SK-N-SH (cell line): ENCODE measurements around the gene PHLDA3. TPM values are rescaled to one million over a fixed set of nuclear protein-coding genes. Genes with fewer than 3 reads are reported as not detected.

Source experiments
- CTCF ChIA-PET: fragments of 300-600, 350-600 bp; formaldehyde crosslinking; extraction: SDS; loops from one replicate; lab custom pipeline; 2021; lab: Yijun Ruan, JAX
- POLR2A ChIA-PET: fragments of 350-600 bp; sonication (Branson Sonifier 250); formaldehyde crosslinking; extraction: SDS; loops from one replicate; lab custom pipeline; 2020; ENCODE audit warnings: antibody characterized with exemption, inconsistent platforms; lab: Yijun Ruan, JAX
- DNase-seq: peaks from one replicate; pipeline ENCODE4 v3.0.0; 2012
- H2AFZ ChIP-seq: fragments of 200-600 bp; sonication (generic); 2 replicates; pipeline ENCODE4 v1.8.1; 2016; ENCODE audit warnings: antibody characterized with exemption, mild to moderate bottlenecking, low read depth
- H3F3A ChIP-seq: fragments of 200-600 bp; sonication (generic); replicated peaks from 2 replicates; pipeline ENCODE3; 2016; ENCODE audit warnings: antibody characterized with exemption, mild to moderate bottlenecking; ENCODE audit not compliant: insufficient read depth
- H3K27ac ChIP-seq, 2 experiments: fragments of 200-500 bp in 1 of 2; fragments of 200-600 bp in 1 of 2; sonication (Bioruptor generic) in 1 of 2; sonication (generic), shearing (Covaris generic) in 1 of 2; 2 replicates each; pipeline versions ENCODE4 v1.5.1 to v1.6.1; 2014 to 2016; ENCODE audit warnings: low read depth in 2 of 2, inconsistent platforms in 1 of 2, low read length in 1 of 2, mild to moderate bottlenecking in 1 of 2, mixed read lengths in 1 of 2
- H3K27me3 ChIP-seq: fragments of 200-600 bp; sonication (generic), shearing (Covaris generic); 2 replicates; pipeline ENCODE4 v1.6.1; 2016; ENCODE audit warnings: mixed run types; ENCODE audit not compliant: insufficient read depth
- H3K36me3 ChIP-seq, 2 experiments: fragments of 200-500 bp in 1 of 2; fragments of 200-600 bp in 1 of 2; sonication (Bioruptor generic) in 1 of 2; sonication (generic) in 1 of 2; replicated peaks in 1 of 2; 2 replicates each; pipeline versions ENCODE3 to v1.5.1; 2014 to 2016; ENCODE audit warnings: low read length in 1 of 2, mild to moderate bottlenecking in 1 of 2; ENCODE audit not compliant: insufficient read depth in 2 of 2, control insufficient read depth in 1 of 2
- H3K4me1 ChIP-seq, 2 experiments: fragments of 200-500 bp in 1 of 2; fragments of 200-600 bp in 1 of 2; sonication (Bioruptor generic) in 1 of 2; sonication (generic), shearing (Covaris generic) in 1 of 2; 2 replicates each; pipeline versions ENCODE4 v1.5.1 to v1.6.1; 2014 to 2016; ENCODE audit warnings: low read depth in 1 of 2, low read length in 1 of 2, mixed run types in 1 of 2; ENCODE audit not compliant: insufficient read depth in 2 of 2, control insufficient read depth in 1 of 2
- H3K4me2 ChIP-seq: fragments of 200-600 bp; sonication (generic), shearing (Covaris generic); 2 replicates; pipeline ENCODE4 v1.6.1; 2017; ENCODE audit warnings: mixed run types
- H3K4me3 ChIP-seq, 2 experiments: fragments of 200-500 bp in 1 of 2; fragments of 200-600 bp in 1 of 2; sonication (Bioruptor generic) in 1 of 2; sonication (generic), shearing (Covaris generic) in 1 of 2; 2 replicates each; pipeline versions ENCODE4 v1.5.1 to v1.8.1; 2014 to 2016; ENCODE audit warnings: low read depth in 2 of 2, inconsistent platforms in 1 of 2, low read length in 1 of 2, mild to moderate bottlenecking in 1 of 2, mixed read lengths in 1 of 2, moderate library complexity in 1 of 2
- H3K79me2 ChIP-seq: fragments of 200-600 bp; sonication (generic); 2 replicates; pipeline ENCODE4 v1.8.1; 2017; ENCODE audit warnings: mild to moderate bottlenecking; ENCODE audit not compliant: insufficient read depth
- H3K9ac ChIP-seq: fragments of 200-600 bp; sonication (generic); 2 replicates; pipeline ENCODE4 v1.6.1; 2017; ENCODE audit warnings: mixed run types
- H3K9me2 ChIP-seq: fragments of 200-600 bp; sonication (generic); 2 replicates; pipeline ENCODE4 v1.6.1; 2017; ENCODE audit warnings: mixed run types
- H3K9me3 ChIP-seq: fragments of 200-600 bp; sonication (generic); 2 replicates; pipeline ENCODE4 v1.6.1; 2017; ENCODE audit warnings: mixed run types, mild to moderate bottlenecking, moderate library complexity
- H4K20me1 ChIP-seq: fragments of 200-600 bp; sonication (generic); 2 replicates; pipeline ENCODE4 v1.6.1; 2017; ENCODE audit warnings: mild to moderate bottlenecking, mixed run types; ENCODE audit not compliant: insufficient read depth
- ELF1 ChIP-seq: IDR thresholded peaks from 2 replicates; pipeline ENCODE4 v1.4.0; 2012
- FOXJ3 ChIP-seq: sonication (generic); formaldehyde crosslinking; IDR thresholded peaks from 2 replicates; pipeline ENCODE4 v1.5.1; 2020; ENCODE audit warnings: mild to moderate bottlenecking, missing genetic modification reagents
- GABPA ChIP-seq: IDR thresholded peaks from 2 replicates; pipeline ENCODE4 v1.4.0; 2012; ENCODE audit warnings: low read depth, mild to moderate bottlenecking
- IRF3 ChIP-seq: fragments of 150-350 bp; IDR thresholded peaks from 2 replicates; pipeline ENCODE4 v1.6.1; 2016; ENCODE audit warnings: mild to moderate bottlenecking, low read depth, low read length
- JUND ChIP-seq: IDR thresholded peaks from 2 replicates; pipeline ENCODE4 v1.4.0; 2012
- MEF2A ChIP-seq: IDR thresholded peaks from 2 replicates; pipeline ENCODE4 v1.4.0; 2012; ENCODE audit warnings: low read depth, borderline replicate concordance
- MXI1 ChIP-seq: IDR thresholded peaks from 2 replicates; pipeline ENCODE4 v1.6.1; 2012; ENCODE audit warnings: mild to moderate bottlenecking, low read depth, low read length, improper control_type of control experiment
- NFIC ChIP-seq: IDR thresholded peaks from 2 replicates; pipeline ENCODE4 v1.4.0; 2012; ENCODE audit warnings: borderline replicate concordance
- PBX3 ChIP-seq: IDR thresholded peaks from 2 replicates; pipeline ENCODE4; 2012
- POLR2AphosphoS5 ChIP-seq: IDR thresholded peaks from 2 replicates; pipeline ENCODE4 v1.6.1; 2012; ENCODE audit warnings: low read depth, low read length
- RAD21 ChIP-seq: IDR thresholded peaks from 2 replicates; pipeline ENCODE4 v1.6.1; 2012; ENCODE audit warnings: mild to moderate bottlenecking, low read length
- RFX5 ChIP-seq: IDR thresholded peaks from 2 replicates; pipeline ENCODE4 v1.6.1; 2012; ENCODE audit warnings: mild to moderate bottlenecking, improper control_type of control experiment, low read length
- SIN3A ChIP-seq: IDR thresholded peaks from 2 replicates; pipeline ENCODE4 v1.6.1; 2012; ENCODE audit warnings: low read depth, mild to moderate bottlenecking, low read length, moderate library complexity, borderline replicate concordance
- SMC3 ChIP-seq: IDR thresholded peaks from 2 replicates; pipeline ENCODE4 v1.6.1; 2012; ENCODE audit warnings: low read depth, low read length, improper control_type of control experiment
- TAF1 ChIP-seq: IDR thresholded peaks from 2 replicates; pipeline ENCODE4 v1.6.1; 2012; ENCODE audit warnings: low read depth, mild to moderate bottlenecking, low read length, moderate library complexity, borderline replicate concordance
- TEAD4 ChIP-seq: IDR thresholded peaks from 2 replicates; pipeline ENCODE4 v1.4.0; 2012; ENCODE audit warnings: mild to moderate bottlenecking, borderline replicate concordance; ENCODE audit not compliant: insufficient read depth
- USF2 ChIP-seq: fragments of 150-350 bp; IDR thresholded peaks from 2 replicates; pipeline ENCODE4 v1.6.1; 2017; ENCODE audit warnings: antibody characterized with exemption, low read length, low read depth, borderline replicate concordance
- ZBTB33 ChIP-seq: IDR thresholded peaks from 2 replicates; pipeline ENCODE4 v1.4.0; 2012; ENCODE audit warnings: low read depth, borderline replicate concordance
- WGBS: methylation state at CpG from one replicate; pipeline ENCODE4 v1.1.6; 2017; ENCODE audit warnings: low lambda C conversion rate; 5-methylcytosine and 5-hydroxymethylcytosine counted together
- polyA plus RNA-seq, 3 experiments: library from polyadenylated mRNA; depleted of rRNA; stranded (reverse); fragments of >200 nt; gene quantifications; 2 replicates each; pipeline ENCODE4 v1.2.3, GENCODE V29; 2012

PHLDA3 gene
- polyA plus RNA-seq, 1 of the 3 experiments (the other 2 are of a cell fraction), result 105 TPM

GRCh38 chr1:201501144-201501543 lies 32.2 kb upstream of the PHLDA3 start:
- Histone ChIP-seq H3K27ac (0 out of 4 replicates have a peak overlapping the region, but pooled peaks of 1 of the 2 experiments have one; percentile 17), H3F3A (peaks cover 10% of the 10 kb centered on the region), H3K4me1 (peaks cover 24 to 35% of the 10 kb centered on the region in 2 experiments; a peak in 3 of 4 replicates), H3K9me2 (no peaks in the 10 kb centered on the region), H2AFZ (no peak overlapping the region), H4K20me1 (peaks cover 11% of the 10 kb centered on the region; the same call in 1 of the 2 replicates), H3K4me3 (no peak overlapping the region), H3K79me2 (peaks cover 95% of the 10 kb centered on the region), H3K27me3 (no peaks in the 10 kb centered on the region), H3K4me2 (0 out of 2 replicates have a peak overlapping the region, but pooled peaks have one; percentile 5), H3K9me3 (no peaks in the 10 kb centered on the region), H3K36me3 (peaks cover 0 to 2% of the 10 kb centered on the region in 2 experiments), H3K9ac (no peak overlapping the region)
- CTCF ChIA-PET, result interaction anchor here (0.7 to 31.9 kb wide), 5 partner anchors 12 to 499 kb away, joined by 3 to 860 read pairs (median 3); no protein-coding TSS in a partner anchor
- TF ChIP-seq PBX3, result no peak
- no peak for TF ChIP-seq GABPA
- no peak for TF ChIP-seq NFIC
- TF ChIP-seq ZBTB33, result no peak
- no peak for TF ChIP-seq RAD21
- no peak for TF ChIP-seq USF2
- TF ChIP-seq POLR2AphosphoS5, result no peak
- no peak for TF ChIP-seq FOXJ3 (CRISPR knock-in tag)
- no peak for TF ChIP-seq RFX5
- no peak for TF ChIP-seq SIN3A
- no peak for TF ChIP-seq JUND
- no peak for TF ChIP-seq MXI1
- no peak for TF ChIP-seq SMC3
- TF ChIP-seq ELF1, result no peak
- no peak for TF ChIP-seq TEAD4
- no peak for TF ChIP-seq MEF2A
- TF ChIP-seq IRF3, result no peak
- no peak for TF ChIP-seq TAF1
- POLR2A ChIA-PET, result no interaction called here
- 92% methylated on average over 7 of the region's 8 CpGs for WGBS
- DNase-seq, result no peak
